Vagina (tissue), 2 donors: ENCODE data around the gene GFRAL. TPM values are rescaled to one million over a fixed set of nuclear protein-coding genes. Genes with fewer than 3 reads are reported as not detected.

ENCODE experiments used
- DNase-seq, 2 donors: peaks; one replicate each; pipeline ENCODE4 v3.0.0-alpha.2; 2017; ENCODE audit errors: extremely low spot score in 2 of 2
- H3K27ac ChIP-seq: fragments of 200-600 bp; sonication (generic); one replicate; pipeline ENCODE4 v1.5.1; 2019
- H3K27me3 ChIP-seq: fragments of 200-600 bp; sonication (generic); one replicate; pipeline ENCODE4 v1.5.1; 2019
- H3K36me3 ChIP-seq, 2 donors: fragments of 200-600 bp; sonication (generic); one replicate each; pipeline ENCODE4 v1.5.1; 2017 to 2019
- H3K4me1 ChIP-seq: fragments of 200-600 bp; sonication (generic); one replicate; pipeline ENCODE4 v1.5.1; 2019
- H3K4me3 ChIP-seq, 2 donors: fragments of 200-600 bp; sonication (generic); 1 replicate in 1 of 2; 2 replicates in 1 of 2; pipeline ENCODE4 v1.5.1; 2016 to 2019
- H3K9me3 ChIP-seq: fragments of 200-600 bp; sonication (generic); one replicate; pipeline ENCODE4 v1.5.1; 2019
- CTCF ChIP-seq, 3 experiments: fragments of 450-650 bp in 2 of 3; fragments of 200-600 bp in 1 of 3; sonication (generic) in 1 of 3; IDR thresholded peaks; one replicate each; pipeline ENCODE4 v1.5.1; 2017 to 2019; ENCODE audit warnings: antibody characterized with exemption in 3 of 3, mild to moderate bottlenecking in 2 of 3, moderate library complexity in 2 of 3
- POLR2A ChIP-seq, 2 donors: fragments of 450-650 bp; IDR thresholded peaks; one replicate each; pipeline ENCODE4 v1.6.1; 2017; ENCODE audit warnings: antibody characterized with exemption in 2 of 2, mild to moderate bottlenecking in 2 of 2, moderate library complexity in 2 of 2
- POLR2AphosphoS5 ChIP-seq, 2 donors: sonication (generic); formaldehyde crosslinking; IDR thresholded peaks; one replicate each; pipeline ENCODE4 v1.9.0; 2017; ENCODE audit warnings: antibody characterized with exemption in 2 of 2, mild to moderate bottlenecking in 2 of 2, low read depth in 1 of 2; ENCODE audit not compliant: insufficient read depth in 1 of 2
- intact Hi-C: fragments of 100-400 bp; cut with DNase I; formaldehyde crosslinking; loops from one replicate; pipeline ENCODE4 v1.15.1; 2023
- total RNA-seq: library from RNA; depleted of rRNA; stranded (reverse); fragments of >200 nt; gene quantifications from one replicate; pipeline ENCODE4 v1.2.3, GENCODE V29; 2016

The GFRAL gene
- total RNA-seq, 1 donor from 2014 or later: not detected

- H3K27me3 ChIP-seq: no peaks in the 10 kb centered on the region
- intact Hi-C loops: no loop called here
Observed at GRCh38 chr6:55423933-55424332, 96.7 kb downstream of the GFRAL start.

GRCh38 chr6:55433446-55434130 lies 106.3 kb downstream of the GFRAL start:
- Histone ChIP-seq H3K27me3 (no peaks in the 10 kb centered on the region), H3K27ac (no peak overlapping the region), H3K4me1 (no peaks in the 10 kb centered on the region), H3K9me3 (no peaks in the 10 kb centered on the region), H3K36me3 (no peaks in the 10 kb centered on the region), H3K4me3 (no peak overlapping the region)
- DNase-seq: no peak
- intact Hi-C loops: no loop called here
- TF ChIP-seq POLR2AphosphoS5 (IDR thresholded peaks at IDR 0.05; ENCODE audit: insufficient read depth in 1 of 2, low read depth in 1 of 2): no peak
- no peak for TF ChIP-seq POLR2A (IDR thresholded peaks at IDR 0.05)
- no peak for TF ChIP-seq CTCF (IDR thresholded peaks at IDR 0.05)

More at GRCh38 chr6:55423933-55424332, 96.7 kb downstream of the GFRAL start:
- Histone ChIP-seq H3K4me1 (no peaks in the 10 kb centered on the region), H3K4me3 (no peak overlapping the region), H3K9me3 (no peaks in the 10 kb centered on the region), H3K36me3 (no peaks in the 10 kb centered on the region), H3K27ac (no peak overlapping the region)
- TF ChIP-seq POLR2AphosphoS5 (IDR thresholded peaks at IDR 0.05; ENCODE audit: insufficient read depth in 1 of 2, low read depth in 1 of 2) (no peak), POLR2A (IDR thresholded peaks at IDR 0.05) (no peak), CTCF (IDR thresholded peaks at IDR 0.05) (no peak)
- no peak for DNase-seq

GRCh38 chr6:55437141-55437540 lies 109.9 kb downstream of the GFRAL start:
- intact Hi-C loops: no loop called here
- no peaks in the 10 kb centered on the region for H3K27me3 ChIP-seq
- TF ChIP-seq POLR2AphosphoS5 (IDR thresholded peaks at IDR 0.05; ENCODE audit: insufficient read depth in 1 of 2, low read depth in 1 of 2): no peak
- TF ChIP-seq CTCF (IDR thresholded peaks at IDR 0.05): no peak
- no peak for TF ChIP-seq POLR2A (IDR thresholded peaks at IDR 0.05)
- DNase-seq: no peak
- H3K9me3 ChIP-seq: no peaks in the 10 kb centered on the region
- H3K36me3 ChIP-seq: no peaks in the 10 kb centered on the region
- H3K4me1 ChIP-seq: no peaks in the 10 kb centered on the region
- H3K4me3 ChIP-seq: no peak overlapping the region
- H3K27ac ChIP-seq: no peak overlapping the region

- Histone ChIP-seq H3K27me3 (no peaks in the 10 kb centered on the region), H3K4me1 (no peaks in the 10 kb centered on the region), H3K4me3 (no peak overlapping the region), H3K36me3 (no peaks in the 10 kb centered on the region), H3K27ac (no peak overlapping the region), H3K9me3 (no peaks in the 10 kb centered on the region)
- no peak for TF ChIP-seq POLR2A (IDR thresholded peaks at IDR 0.05)
- TF ChIP-seq POLR2AphosphoS5 (IDR thresholded peaks at IDR 0.05; ENCODE audit: insufficient read depth in 1 of 2, low read depth in 1 of 2): no peak
- no peak for TF ChIP-seq CTCF (IDR thresholded peaks at IDR 0.05)
- intact Hi-C loops: no loop called here
- DNase-seq: no peak
Observed at GRCh38 chr6:55438203-55438602, 110.9 kb downstream of the GFRAL start.
